Fibroblast of pulmonary artery (primary cell): Measurements from ENCODE around the gene KCNJ10.
A peak's percentile ranks its signal among the peaks of the same experiment; 100 is the strongest.

Experiments used
- DNase-seq: peaks from one replicate; pipeline ENCODE4 v3.0.0-alpha.2; 2010; ENCODE audit warnings: low read depth
- H3K4me3 ChIP-seq: replicated peaks from 2 replicates; pipeline ENCODE4 v1.5.1; 2011; ENCODE audit warnings: low read depth, mild to moderate bottlenecking, control low read depth, low read length, moderate library complexity
- TF ChIP-seq, protein P1 (sequence below): IDR thresholded peaks from 2 replicates; pipeline ENCODE4 v1.5.1; 2011; ENCODE audit warnings: mild to moderate bottlenecking, control low read depth, low read length, inconsistent platforms; ENCODE audit errors: missing control alignments

The KCNJ10 gene

DNA sequence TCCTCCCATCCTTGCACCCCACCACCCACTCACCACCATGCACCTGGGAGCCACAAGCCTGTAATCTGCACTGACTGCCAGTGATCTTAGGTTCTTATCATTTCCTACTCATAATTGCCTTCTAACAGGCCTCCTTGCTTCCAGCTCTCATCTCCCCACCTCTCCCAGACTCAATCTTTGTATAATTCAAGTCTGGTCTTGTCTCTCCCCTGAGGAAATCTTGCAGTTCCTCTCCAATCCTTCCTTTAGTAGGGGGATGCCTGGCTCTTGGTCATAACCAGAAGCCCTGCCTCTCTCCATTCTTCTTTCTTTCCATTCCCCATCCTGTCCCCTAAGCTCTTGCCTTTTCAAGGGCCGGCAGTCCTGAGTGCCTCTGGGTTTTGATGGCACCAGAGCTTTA, 66.0 kb downstream of the KCNJ10 start:
- TF ChIP-seq, protein P1, sequence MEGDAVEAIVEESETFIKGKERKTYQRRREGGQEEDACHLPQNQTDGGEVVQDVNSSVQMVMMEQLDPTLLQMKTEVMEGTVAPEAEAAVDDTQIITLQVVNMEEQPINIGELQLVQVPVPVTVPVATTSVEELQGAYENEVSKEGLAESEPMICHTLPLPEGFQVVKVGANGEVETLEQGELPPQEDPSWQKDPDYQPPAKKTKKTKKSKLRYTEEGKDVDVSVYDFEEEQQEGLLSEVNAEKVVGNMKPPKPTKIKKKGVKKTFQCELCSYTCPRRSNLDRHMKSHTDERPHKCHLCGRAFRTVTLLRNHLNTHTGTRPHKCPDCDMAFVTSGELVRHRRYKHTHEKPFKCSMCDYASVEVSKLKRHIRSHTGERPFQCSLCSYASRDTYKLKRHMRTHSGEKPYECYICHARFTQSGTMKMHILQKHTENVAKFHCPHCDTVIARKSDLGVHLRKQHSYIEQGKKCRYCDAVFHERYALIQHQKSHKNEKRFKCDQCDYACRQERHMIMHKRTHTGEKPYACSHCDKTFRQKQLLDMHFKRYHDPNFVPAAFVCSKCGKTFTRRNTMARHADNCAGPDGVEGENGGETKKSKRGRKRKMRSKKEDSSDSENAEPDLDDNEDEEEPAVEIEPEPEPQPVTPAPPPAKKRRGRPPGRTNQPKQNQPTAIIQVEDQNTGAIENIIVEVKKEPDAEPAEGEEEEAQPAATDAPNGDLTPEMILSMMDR: no peak
- no peak overlapping the region for H3K4me3 ChIP-seq
- DNase-seq: no peak

DNA sequence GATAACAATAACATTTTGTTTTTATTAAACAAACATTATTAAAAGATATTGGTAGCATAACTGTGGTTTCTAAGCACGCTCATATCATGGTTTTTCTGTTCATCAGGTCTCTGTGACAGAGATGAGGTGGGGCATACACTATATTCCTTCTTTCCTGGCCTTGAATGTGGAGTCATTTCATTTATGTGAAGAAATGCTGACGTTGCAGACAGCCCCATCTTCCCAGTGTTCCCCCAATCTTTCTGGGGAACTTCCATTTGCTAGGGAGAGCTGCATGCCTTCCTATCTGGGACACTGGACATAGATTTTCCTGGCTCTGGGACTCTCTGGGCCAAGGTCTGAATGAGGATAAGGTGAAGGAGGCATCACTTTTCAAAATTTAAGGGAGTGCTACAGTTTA, 68.5 kb downstream of the KCNJ10 start:
- DNase-seq: no peak
- H3K4me3 ChIP-seq: no peak overlapping the region
- TF ChIP-seq, protein P1: no peak

DNA sequence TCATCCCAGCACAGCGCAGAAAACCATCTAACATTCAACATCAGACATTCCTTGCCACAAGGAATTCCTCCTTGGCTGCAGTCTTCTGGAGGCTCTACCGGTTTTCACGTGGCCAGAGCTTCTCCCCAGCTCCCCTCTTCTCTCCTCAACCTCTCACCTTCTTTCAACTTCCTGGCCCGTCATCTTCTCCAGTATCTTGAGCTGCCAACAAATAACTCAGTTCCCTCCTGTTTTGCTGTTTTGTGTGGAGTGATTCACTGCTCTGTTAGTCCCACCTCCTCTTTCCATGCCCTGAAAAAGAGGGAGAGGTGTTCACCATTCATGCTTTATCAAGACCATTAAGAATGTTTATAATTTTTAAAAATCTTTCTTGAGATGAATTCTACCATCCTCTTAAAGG, 70.8 kb downstream of the KCNJ10 start:
- TF ChIP-seq, protein P1: no peak
- DNase-seq: peak; percentile 29
- H3K4me3 ChIP-seq: no peak overlapping the region

DNA sequence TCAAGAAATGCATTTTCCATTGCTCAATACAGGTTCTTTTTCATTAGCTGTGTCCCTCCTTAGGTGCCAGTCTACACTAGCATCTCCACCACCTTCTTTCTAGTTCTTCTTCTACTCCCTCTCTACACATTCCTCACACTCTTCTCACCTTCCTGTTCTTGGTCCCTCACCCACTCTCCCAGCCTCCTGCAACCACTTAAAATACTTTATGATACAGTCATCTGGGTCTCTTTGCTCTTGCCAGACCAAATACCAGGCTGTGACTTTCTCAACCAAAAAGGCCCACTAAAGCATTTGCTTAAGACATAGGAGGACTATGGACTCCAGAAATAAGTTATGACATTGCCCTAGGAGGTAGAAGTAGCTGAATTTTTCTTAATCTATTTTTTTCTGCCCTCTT, 73.3 kb downstream of the KCNJ10 start:
- TF ChIP-seq, protein P1: no peak
- H3K4me3 ChIP-seq: no peak overlapping the region
- DNase-seq: peak; percentile 83

DNA sequence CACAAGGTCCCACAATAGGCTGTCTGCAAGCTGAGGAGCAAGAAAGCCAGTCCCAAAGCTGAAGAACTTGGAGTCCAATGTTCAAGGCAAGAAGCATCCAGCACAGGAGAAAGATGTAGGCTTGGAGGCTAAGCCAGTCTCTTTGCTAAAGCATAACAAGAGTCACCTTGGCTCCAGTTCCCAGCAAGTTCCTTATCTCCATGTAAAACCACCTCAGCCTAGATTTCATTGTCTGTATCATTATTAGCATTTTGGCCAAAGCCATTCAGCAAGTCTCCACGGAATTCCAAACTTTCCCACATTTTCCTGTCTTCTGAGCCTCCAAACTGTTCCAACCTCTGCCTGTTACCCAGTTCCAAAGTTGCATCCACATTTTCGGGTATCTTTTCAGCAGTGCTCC, 75.1 kb downstream of the KCNJ10 start:
- no peak overlapping the region for H3K4me3 ChIP-seq
- no peak for DNase-seq
- TF ChIP-seq, protein P1: no peak

DNA sequence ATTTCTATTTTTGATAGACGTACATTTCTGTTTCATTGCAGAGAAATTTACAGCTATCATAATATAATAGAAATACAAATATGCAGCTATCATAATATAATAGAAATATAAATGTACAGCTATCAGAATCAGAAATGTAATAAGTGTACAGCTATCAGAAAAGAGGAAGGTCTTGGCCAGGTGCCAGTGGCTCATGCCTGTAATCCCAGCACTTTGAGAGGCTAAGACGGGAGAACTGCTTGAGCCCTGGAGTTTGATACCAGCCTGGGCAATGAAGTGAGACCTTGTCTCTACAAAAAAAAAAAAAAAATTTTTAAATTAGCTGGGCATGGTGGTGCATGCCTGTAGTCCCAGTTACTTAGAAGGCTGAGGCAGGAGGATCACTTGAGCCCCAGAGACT, 76.0 kb downstream of the KCNJ10 start:
- TF ChIP-seq, protein P1: no peak
- DNase-seq: no peak
- H3K4me3 ChIP-seq: no peak overlapping the region

DNA sequence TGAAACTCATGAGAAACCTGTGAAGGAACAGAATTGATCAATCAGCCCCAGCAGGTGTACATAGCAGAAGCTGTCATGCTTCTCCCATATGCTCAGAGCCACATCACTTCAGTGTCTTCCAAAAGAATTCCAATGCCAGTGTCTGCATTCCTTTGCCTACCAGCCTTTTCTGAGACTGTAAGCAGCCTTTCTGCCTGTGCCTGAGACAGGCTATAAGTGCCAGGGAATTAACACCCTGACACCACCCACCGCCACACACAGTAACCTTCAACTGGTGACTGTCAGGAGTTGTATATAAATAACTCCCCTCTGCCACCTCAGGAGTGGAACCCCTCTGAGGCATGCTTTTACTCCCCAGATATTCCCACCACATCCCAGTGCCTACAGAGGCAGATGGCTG, 77.8 kb downstream of the KCNJ10 start:
- no peak overlapping the region for H3K4me3 ChIP-seq
- TF ChIP-seq, protein P1: no peak
- DNase-seq: no peak
